ENCODE results near the gene KAZN.

Gene KAZN

GRCh38 chr1:14712136-14712535, 113.7 kb downstream of the KAZN start:
- no peak overlapping the region for H3K4me3 ChIP-seq (ENCODE audit: low read depth, low read length)
- TF ChIP-seq CTCF (IDR thresholded peaks at IDR 0.05; ENCODE audit: borderline replicate concordance, insufficient read depth, low read depth, low read length), result no peak

GRCh38 chr1:14713077-14713476, 114.6 kb downstream of the KAZN start:
- H3K4me3 ChIP-seq (ENCODE audit: low read depth, low read length), result no peak overlapping the region
- no peak for TF ChIP-seq CTCF (IDR thresholded peaks at IDR 0.05; ENCODE audit: borderline replicate concordance, insufficient read depth, low read depth, low read length)

GRCh38 chr1:14715266-14715665, 116.8 kb downstream of the KAZN start:
- H3K4me3 ChIP-seq (ENCODE audit: low read depth, low read length), result no peak overlapping the region
- no peak for TF ChIP-seq CTCF (IDR thresholded peaks at IDR 0.05; ENCODE audit: borderline replicate concordance, insufficient read depth, low read depth, low read length)

GRCh38 chr1:14715802-14716201, 117.3 kb downstream of the KAZN start:
- no peak for TF ChIP-seq CTCF (IDR thresholded peaks at IDR 0.05; ENCODE audit: borderline replicate concordance, insufficient read depth, low read depth, low read length)

GRCh38 chr1:14716474-14716873, 118.0 kb downstream of the KAZN start:
- no peak for TF ChIP-seq CTCF (IDR thresholded peaks at IDR 0.05; ENCODE audit: borderline replicate concordance, insufficient read depth, low read depth, low read length)
- no peak overlapping the region for H3K4me3 ChIP-seq (ENCODE audit: low read depth, low read length)

More at GRCh38 chr1:14715802-14716201, 117.3 kb downstream of the KAZN start:
- no peak overlapping the region for H3K4me3 ChIP-seq (ENCODE audit: low read depth, low read length)

- TF ChIP-seq CTCF (IDR thresholded peaks at IDR 0.05; ENCODE audit: borderline replicate concordance, insufficient read depth, low read depth, low read length), result no peak
- no peak overlapping the region for H3K4me3 ChIP-seq (ENCODE audit: low read depth, low read length)
Measured at GRCh38 chr1:14718476-14718875, 120.0 kb downstream of the KAZN start.

GRCh38 chr1:14723401-14723800, 124.9 kb downstream of the KAZN start:
- no peak overlapping the region for H3K4me3 ChIP-seq (ENCODE audit: low read depth, low read length)
- no peak for TF ChIP-seq CTCF (IDR thresholded peaks at IDR 0.05; ENCODE audit: borderline replicate concordance, insufficient read depth, low read depth, low read length)
